ENCODE results near the gene ARID4B. TPM values are rescaled to one million over a fixed set of nuclear protein-coding genes. Genes with fewer than 3 reads are reported as not detected.
"Not testable (repeated sequence)": the region's sequence is repeated elsewhere in the genome, so short reads cannot be mapped to it uniquely, and the experiment has no call there.

ARID4B gene
- total and polyA plus RNA-seq, 8 donors = 29.0 to 57.9 (median 49.9) TPM

GRCh38 chr1:235221653-235222375, 106.2 kb downstream of the ARID4B start:
- no peak for TF ChIP-seq CTCF (IDR thresholded peaks at IDR 0.05)
- intact Hi-C loops (cut with DNase I) = no loop called here
- H3K27me3 ChIP-seq = no peaks in the 10 kb centered on the region
- H3K4me3 ChIP-seq = no peak overlapping the region
- DNase-seq (no peak), ATAC-seq (no peak)
- no peaks in the 10 kb centered on the region for H3K4me1 ChIP-seq
- H3K36me3 ChIP-seq = peaks cover 0 to 79% of the 10 kb centered on the region in 2 donors
- H3K27ac ChIP-seq = no peak overlapping the region
- no peaks in the 10 kb centered on the region for H3K9me3 ChIP-seq

- Histone ChIP-seq H3K9me3 (no peaks in the 10 kb centered on the region), H3K36me3 (peaks cover 0 to 62% of the 10 kb centered on the region in 2 donors), H3K4me1 (no peaks in the 10 kb centered on the region), H3K4me3 (no peak overlapping the region), H3K27ac (no peak overlapping the region), H3K27me3 (no peaks in the 10 kb centered on the region)
- DNase-seq (no peak), ATAC-seq (no peak)
- no peak for TF ChIP-seq CTCF (IDR thresholded peaks at IDR 0.05)
- intact Hi-C loops (cut with DNase I) = no loop called here
Measured at GRCh38 chr1:235215453-235215852, 112.5 kb downstream of the ARID4B start.

- H3K27ac ChIP-seq; H3K27me3 ChIP-seq; intact Hi-C loops (cut with DNase I); DNase-seq; H3K9me3 ChIP-seq; H3K4me1 ChIP-seq; ATAC-seq; H3K4me3 ChIP-seq: not testable (repeated sequence)
- H3K36me3 ChIP-seq = peaks cover 0 to 62% of the 10 kb centered on the region in 2 donors
Measured at GRCh38 chr1:235214962-235215361, 113.0 kb downstream of the ARID4B start.

GRCh38 chr1:235213752-235214151, 114.2 kb downstream of the ARID4B start:
- no peak for DNase-seq
- no peaks in the 10 kb centered on the region for H3K27me3 ChIP-seq
- no peak overlapping the region for H3K27ac ChIP-seq
- no peaks in the 10 kb centered on the region for H3K4me1 ChIP-seq
- peaks cover 0 to 62% of the 10 kb centered on the region in 2 donors for H3K36me3 ChIP-seq
- no peaks in the 10 kb centered on the region for H3K9me3 ChIP-seq
- ATAC-seq = no peak
- intact Hi-C loops (cut with DNase I) = no loop called here
- no peak for TF ChIP-seq CTCF (IDR thresholded peaks at IDR 0.05)
- H3K4me3 ChIP-seq = no peak overlapping the region

- ATAC-seq = no peak
Measured at GRCh38 chr1:235211517-235211916, 116.5 kb downstream of the ARID4B start.

More at GRCh38 chr1:235211517-235211916, 116.5 kb downstream of the ARID4B start:
- no peak overlapping the region for H3K27ac ChIP-seq
- H3K4me3 ChIP-seq = no peak overlapping the region
- H3K27me3 ChIP-seq = no peaks in the 10 kb centered on the region
- intact Hi-C loops (cut with DNase I) = no loop called here
- no peak for TF ChIP-seq CTCF (IDR thresholded peaks at IDR 0.05)
- H3K36me3 ChIP-seq = peaks cover 0 to 61% of the 10 kb centered on the region in 2 donors
- H3K9me3 ChIP-seq = no peaks in the 10 kb centered on the region
- no peaks in the 10 kb centered on the region for H3K4me1 ChIP-seq
- no peak for DNase-seq

Measured in left lung (tissue), 10 donors.